Panc1 (cell line): ENCODE data around the gene HES7. TPM values are rescaled to one million over a fixed set of nuclear protein-coding genes. Genes with fewer than 3 reads are reported as not detected.

Experiments used
- ATAC-seq: fragments of 200-7000 bp; cut with Tn5 transposase; 2 replicates; pipeline ENCODE4 v1.9.1; 2020; ENCODE audit warnings: mild to moderate bottlenecking, moderate library complexity
- BruUV-seq: library from RNA; stranded (reverse); fragments of 400-500 nt; replicated peaks from 2 replicates; lab custom pipeline; 2021; lab: Mats Ljungman, UMichigan
- CTCF ChIA-PET: fragments of 300-600 bp; sonication (Branson Sonifier 250); formaldehyde crosslinking; loops from one replicate; lab custom pipeline; 2022; ENCODE audit warnings: antibody characterized with exemption; lab: Charles Lee
- POLR2A ChIA-PET: fragments of 300-600 bp; sonication (Branson Sonifier 250); formaldehyde crosslinking; loops from one replicate; lab custom pipeline; 2022; ENCODE audit warnings: antibody characterized with exemption; lab: Charles Lee
- DNase-seq: peaks from one replicate; pipeline ENCODE4 v3.0.0-alpha.2; 2010; ENCODE audit warnings: low read depth, low spot score
- H3K27ac ChIP-seq: 2 replicates; pipeline ENCODE4 v1.5.1; 2011; ENCODE audit warnings: mild to moderate bottlenecking, low read length, inconsistent platforms
- H3K27me3 ChIP-seq: fragments of 200-500 bp; sonication (Bioruptor generic); 2 replicates; pipeline ENCODE4 v1.6.0; 2014; ENCODE audit warnings: low read length, inconsistent platforms; ENCODE audit not compliant: control insufficient read depth, insufficient read depth
- H3K36me3 ChIP-seq: fragments of 200-500 bp; sonication (Bioruptor generic); 2 replicates; pipeline ENCODE4 v1.5.1; 2014; ENCODE audit warnings: inconsistent platforms, mild to moderate bottlenecking, low read length, moderate library complexity; ENCODE audit not compliant: control insufficient read depth, insufficient read depth
- H3K4me1 ChIP-seq: 2 replicates; pipeline ENCODE4 v1.5.1; 2011; ENCODE audit warnings: inconsistent platforms, mild to moderate bottlenecking, low read length, moderate library complexity; ENCODE audit not compliant: control insufficient read depth, insufficient read depth
- H3K4me3 ChIP-seq, 2 experiments: 2 replicates each; pipeline ENCODE4 v1.5.1; 2011 to 2012; ENCODE audit warnings: low read depth in 2 of 2, low read length in 2 of 2, mild to moderate bottlenecking in 2 of 2, inconsistent platforms in 1 of 2, moderate library complexity in 1 of 2
- H3K9me3 ChIP-seq: fragments of 200-500 bp; sonication (Bioruptor generic); 2 replicates; pipeline ENCODE4 v1.5.1; 2014; ENCODE audit warnings: low read depth, mild to moderate bottlenecking, inconsistent platforms, low read length, moderate library complexity; ENCODE audit not compliant: control insufficient read depth, insufficient read depth
- POLR2AphosphoS5 ChIP-seq: IDR thresholded peaks from 2 replicates; pipeline ENCODE4 v1.6.1; 2012; ENCODE audit warnings: mild to moderate bottlenecking, low read depth, low read length, moderate library complexity
- in situ Hi-C: cut with HindIII; loops from 2 replicates; pipeline ENCODE4 v1.10.0; 2016; ENCODE audit warnings: low sequenced_read_pairs, low pct_unique_long_range_greater_than_20kb
- intact Hi-C: fragments of 100-400 bp; cut with micrococcal nuclease; formaldehyde crosslinking; loops from one replicate; pipeline ENCODE4 v1.10.0; 2022; ENCODE audit not compliant: unreplicated experiment
- total RNA-seq: library from RNA; stranded (reverse); gene quantifications from one replicate; pipeline ENCODE4 v1.2.1, GENCODE V29; 2021; ENCODE audit not compliant: unreplicated experiment
- TF ChIP-seq, protein P1 (sequence below), 2 experiments: IDR thresholded peaks; 2 replicates each; pipeline ENCODE4 v1.6.1; 2011 to 2012; ENCODE audit warnings: low read depth in 2 of 2, control low read depth in 1 of 2, low read length in 1 of 2, mild to moderate bottlenecking in 1 of 2, moderate library complexity in 1 of 2; ENCODE audit not compliant: insufficient read depth in 1 of 2
- TF ChIP-seq, protein P2 (sequence below): fragments of 450-650 bp; IDR thresholded peaks from 2 replicates; pipeline ENCODE4 v1.5.1; 2017; ENCODE audit warnings: mild to moderate bottlenecking

The HES7 gene
- total RNA-seq, 1 experiment from 2014 or later: 4.0 TPM

DNA sequence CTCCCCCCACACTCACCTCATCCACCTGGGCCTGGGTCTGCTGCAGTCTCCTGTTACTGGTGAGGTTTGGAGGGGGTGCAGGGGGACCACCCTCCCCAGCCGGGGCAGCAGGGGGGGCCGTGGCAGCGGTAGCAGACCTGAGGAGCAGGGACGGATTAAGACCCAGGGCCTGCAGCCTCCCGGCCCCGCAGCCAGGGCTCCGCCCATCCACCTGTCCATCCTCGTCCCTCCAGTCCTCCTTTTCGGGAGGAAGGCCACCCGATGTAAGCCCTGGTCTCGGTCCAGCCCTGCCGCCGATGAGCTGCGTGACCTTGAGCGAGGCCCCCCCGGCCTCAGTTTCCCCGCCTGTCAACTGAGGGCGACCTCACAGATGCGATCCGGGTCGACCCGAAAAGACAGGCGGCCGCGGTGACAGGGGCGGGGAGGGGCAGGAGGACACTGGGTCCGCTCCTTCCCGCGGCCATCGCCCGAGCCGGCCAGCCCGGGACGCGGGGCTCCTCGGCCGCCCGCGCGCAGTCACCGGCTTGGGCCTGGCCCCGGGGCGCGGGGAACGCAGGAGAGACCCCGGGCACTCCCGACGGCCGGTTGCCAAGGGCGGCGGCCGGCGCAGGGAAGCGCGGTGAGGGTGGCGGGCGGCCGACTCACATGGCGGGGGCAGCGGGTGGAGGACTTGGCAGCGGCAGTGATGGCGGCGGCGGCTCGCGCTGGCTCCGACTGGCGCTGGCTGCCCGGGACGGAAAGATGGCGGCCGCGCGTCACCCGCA is 38.5 kb upstream of the HES7 start, which contains the start of gene VAMP2:
TSS of gene VAMP2 (minus strand) at position 716 of the 764 bp plus-strand sequence. CDS start at position 647, 69 bp downstream.
- no peak for DNase-seq
- Histone ChIP-seq H3K9me3 (no peaks in the 10 kb centered on the region), H3K27ac (peak within 1 kb of the TSS; percentile 79), H3K36me3 (no peaks in the 10 kb centered on the region; the same call in none of the 2 replicates), H3K27me3 (no peaks in the 10 kb centered on the region), H3K4me3 (peak within 1 kb of the TSS; percentile 79 to 84), H3K4me1 (peaks cover 29% of the 10 kb centered on the region)
- 0 out of 2 replicates have a peak, but pooled peaks have one; percentile 29 for TF ChIP-seq POLR2AphosphoS5
- TF ChIP-seq, protein P1, sequence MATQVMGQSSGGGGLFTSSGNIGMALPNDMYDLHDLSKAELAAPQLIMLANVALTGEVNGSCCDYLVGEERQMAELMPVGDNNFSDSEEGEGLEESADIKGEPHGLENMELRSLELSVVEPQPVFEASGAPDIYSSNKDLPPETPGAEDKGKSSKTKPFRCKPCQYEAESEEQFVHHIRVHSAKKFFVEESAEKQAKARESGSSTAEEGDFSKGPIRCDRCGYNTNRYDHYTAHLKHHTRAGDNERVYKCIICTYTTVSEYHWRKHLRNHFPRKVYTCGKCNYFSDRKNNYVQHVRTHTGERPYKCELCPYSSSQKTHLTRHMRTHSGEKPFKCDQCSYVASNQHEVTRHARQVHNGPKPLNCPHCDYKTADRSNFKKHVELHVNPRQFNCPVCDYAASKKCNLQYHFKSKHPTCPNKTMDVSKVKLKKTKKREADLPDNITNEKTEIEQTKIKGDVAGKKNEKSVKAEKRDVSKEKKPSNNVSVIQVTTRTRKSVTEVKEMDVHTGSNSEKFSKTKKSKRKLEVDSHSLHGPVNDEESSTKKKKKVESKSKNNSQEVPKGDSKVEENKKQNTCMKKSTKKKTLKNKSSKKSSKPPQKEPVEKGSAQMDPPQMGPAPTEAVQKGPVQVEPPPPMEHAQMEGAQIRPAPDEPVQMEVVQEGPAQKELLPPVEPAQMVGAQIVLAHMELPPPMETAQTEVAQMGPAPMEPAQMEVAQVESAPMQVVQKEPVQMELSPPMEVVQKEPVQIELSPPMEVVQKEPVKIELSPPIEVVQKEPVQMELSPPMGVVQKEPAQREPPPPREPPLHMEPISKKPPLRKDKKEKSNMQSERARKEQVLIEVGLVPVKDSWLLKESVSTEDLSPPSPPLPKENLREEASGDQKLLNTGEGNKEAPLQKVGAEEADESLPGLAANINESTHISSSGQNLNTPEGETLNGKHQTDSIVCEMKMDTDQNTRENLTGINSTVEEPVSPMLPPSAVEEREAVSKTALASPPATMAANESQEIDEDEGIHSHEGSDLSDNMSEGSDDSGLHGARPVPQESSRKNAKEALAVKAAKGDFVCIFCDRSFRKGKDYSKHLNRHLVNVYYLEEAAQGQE (IDR thresholded peaks at IDR 0.05; ENCODE audit: insufficient read depth in 1 of 2, low read depth in 2 of 2, low read length in 1 of 2): no peak
- BruUV-seq: no TSS peak
- POLR2A ChIA-PET: no interaction called here
- in situ Hi-C loops (no loop called here), intact Hi-C loops (no loop called here)
- CTCF ChIA-PET: no interaction called here
- ATAC-seq: peak; percentile 74

DNA sequence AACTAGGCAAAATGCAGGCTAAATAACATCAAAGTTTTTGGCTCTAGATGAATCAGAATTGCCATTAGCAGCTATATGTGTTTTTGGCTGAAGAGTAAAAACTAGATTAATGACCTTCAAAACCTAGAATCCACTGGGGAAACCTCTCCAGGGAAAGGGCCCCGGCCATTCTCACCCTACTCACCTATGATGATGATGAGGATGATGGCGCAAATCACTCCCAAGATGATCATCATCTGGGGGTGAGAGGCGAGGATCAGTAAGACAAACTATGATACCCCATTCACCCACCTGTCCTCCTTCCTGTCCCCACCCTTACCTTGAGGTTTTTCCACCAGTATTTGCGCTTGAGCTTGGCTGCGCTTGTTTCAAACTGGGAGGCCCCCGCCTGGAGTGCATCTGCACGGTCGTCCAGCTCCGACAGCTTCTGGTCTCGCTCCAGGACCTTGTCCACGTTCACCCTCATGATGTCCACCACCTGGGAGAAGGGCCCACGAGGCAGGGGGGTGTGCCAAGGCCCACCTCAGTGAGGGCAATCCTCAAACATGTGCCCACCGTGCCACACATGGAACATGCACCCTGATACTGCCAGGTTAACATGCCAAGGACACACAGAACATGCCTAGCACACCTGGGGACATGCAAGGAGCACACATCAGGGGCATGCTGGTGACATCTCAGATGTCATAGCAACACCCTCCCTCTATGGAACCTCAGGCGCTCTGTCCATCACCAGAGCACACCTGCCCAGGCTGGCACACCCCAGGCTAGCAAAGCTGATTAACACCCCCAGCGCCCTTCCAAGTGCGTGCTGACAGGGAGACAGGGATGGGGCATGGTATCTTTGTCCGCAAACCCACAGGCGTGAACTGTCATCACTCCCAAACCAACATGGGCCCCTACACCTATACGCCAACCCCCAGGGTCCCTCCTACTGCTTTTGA is 37.7 kb upstream of the HES7 start:
- DNase-seq (no peak), ATAC-seq (no peak)
- in situ Hi-C loops (no loop called here), intact Hi-C loops (no loop called here)
- H3K9me3 ChIP-seq: no peaks in the 10 kb centered on the region
- peaks cover 32% of the 10 kb centered on the region for H3K4me1 ChIP-seq
- CTCF ChIA-PET: interaction anchor here (0.5 kb wide), 1 partner anchor 39 kb away, joined by 3 read pairs; no protein-coding TSS in a partner anchor
- no TSS peak for BruUV-seq
- POLR2A ChIA-PET: no interaction called here
- H3K4me3 ChIP-seq: peak overlapping the region; percentile 79 to 84
- H3K27ac ChIP-seq: peak overlapping the region; percentile 79
- no peaks in the 10 kb centered on the region for H3K27me3 ChIP-seq
- H3K36me3 ChIP-seq: no peaks in the 10 kb centered on the region; the same call in none of the 2 replicates
- TF ChIP-seq, protein P2, sequence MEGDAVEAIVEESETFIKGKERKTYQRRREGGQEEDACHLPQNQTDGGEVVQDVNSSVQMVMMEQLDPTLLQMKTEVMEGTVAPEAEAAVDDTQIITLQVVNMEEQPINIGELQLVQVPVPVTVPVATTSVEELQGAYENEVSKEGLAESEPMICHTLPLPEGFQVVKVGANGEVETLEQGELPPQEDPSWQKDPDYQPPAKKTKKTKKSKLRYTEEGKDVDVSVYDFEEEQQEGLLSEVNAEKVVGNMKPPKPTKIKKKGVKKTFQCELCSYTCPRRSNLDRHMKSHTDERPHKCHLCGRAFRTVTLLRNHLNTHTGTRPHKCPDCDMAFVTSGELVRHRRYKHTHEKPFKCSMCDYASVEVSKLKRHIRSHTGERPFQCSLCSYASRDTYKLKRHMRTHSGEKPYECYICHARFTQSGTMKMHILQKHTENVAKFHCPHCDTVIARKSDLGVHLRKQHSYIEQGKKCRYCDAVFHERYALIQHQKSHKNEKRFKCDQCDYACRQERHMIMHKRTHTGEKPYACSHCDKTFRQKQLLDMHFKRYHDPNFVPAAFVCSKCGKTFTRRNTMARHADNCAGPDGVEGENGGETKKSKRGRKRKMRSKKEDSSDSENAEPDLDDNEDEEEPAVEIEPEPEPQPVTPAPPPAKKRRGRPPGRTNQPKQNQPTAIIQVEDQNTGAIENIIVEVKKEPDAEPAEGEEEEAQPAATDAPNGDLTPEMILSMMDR: no peak
- TF ChIP-seq POLR2AphosphoS5: no peak
